ENCODE measurements around the gene ELN.
"Not testable (repeated sequence)": the region's sequence is repeated elsewhere in the genome, so short reads cannot be mapped to it uniquely, and the experiment has no call there.

ELN gene

DNA sequence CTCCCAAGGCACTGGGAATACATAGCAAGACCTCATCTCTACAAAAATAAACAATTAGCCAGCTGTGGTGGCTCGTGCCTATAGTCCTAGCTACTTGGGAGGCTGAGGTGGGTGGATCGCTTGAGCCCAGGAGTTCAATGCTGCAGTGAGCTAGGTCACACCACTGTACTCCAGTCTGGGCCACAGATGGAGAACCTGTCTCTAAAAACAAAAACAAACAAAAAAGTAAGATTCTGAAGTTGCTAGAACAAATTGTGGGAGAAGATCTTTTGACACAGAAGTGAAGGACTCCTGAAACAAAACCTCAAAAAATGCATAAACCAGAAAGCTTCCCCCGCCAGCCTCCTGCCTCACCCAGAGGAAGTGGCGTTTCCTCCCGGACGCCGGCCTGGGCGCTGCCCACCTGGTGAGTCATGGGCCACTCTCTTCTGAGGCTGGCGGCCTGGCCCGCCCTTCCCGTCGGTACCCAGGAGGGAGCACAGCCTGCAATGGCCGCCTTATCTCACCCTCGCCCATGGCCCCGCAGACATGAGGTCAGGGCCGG, 25.4 kb upstream of the ELN start:
- DNase-seq = peak; percentile 71

DNA sequence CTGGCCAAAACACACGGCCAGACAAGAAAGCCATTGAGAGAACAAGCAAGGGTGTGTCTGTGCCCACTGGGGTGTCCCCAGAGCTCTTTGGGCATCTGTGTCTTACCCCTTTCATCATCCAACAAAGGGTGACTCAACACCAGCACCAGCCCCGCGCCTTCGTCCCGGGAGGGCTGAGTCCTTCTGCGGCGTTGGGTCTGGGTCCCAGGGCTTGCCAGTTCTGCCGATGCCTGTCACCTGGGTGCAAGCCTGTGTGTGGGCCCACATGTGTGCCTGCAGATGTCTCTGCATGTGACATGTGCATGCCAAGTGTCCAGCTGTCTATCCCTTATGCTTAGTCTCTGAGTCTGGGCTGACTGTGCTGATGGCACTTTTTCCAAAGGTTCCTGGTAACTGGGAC, 24.4 kb upstream of the ELN start:
- no peak for DNase-seq

DNA sequence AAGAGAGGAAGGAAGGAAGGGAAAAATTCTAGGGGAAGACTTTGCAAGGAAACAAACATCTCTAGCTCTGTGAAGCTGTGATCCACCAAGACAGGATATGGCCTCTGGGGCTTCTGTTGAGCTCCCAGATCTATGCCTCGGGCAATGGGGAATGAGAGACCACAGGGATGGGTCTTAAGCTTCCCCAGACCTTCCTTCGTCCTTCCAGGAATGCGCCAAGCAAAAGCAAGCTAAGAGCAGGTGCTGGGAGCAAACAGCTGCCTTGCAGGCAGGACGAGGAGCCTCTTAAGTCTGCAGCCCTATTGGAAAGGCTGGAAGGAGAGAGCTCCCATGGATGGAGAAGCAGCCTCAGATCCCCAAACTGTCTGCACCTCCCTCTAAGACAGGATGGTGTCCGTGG, 21.9 kb upstream of the ELN start:
- DNase-seq = no peak

DNA sequence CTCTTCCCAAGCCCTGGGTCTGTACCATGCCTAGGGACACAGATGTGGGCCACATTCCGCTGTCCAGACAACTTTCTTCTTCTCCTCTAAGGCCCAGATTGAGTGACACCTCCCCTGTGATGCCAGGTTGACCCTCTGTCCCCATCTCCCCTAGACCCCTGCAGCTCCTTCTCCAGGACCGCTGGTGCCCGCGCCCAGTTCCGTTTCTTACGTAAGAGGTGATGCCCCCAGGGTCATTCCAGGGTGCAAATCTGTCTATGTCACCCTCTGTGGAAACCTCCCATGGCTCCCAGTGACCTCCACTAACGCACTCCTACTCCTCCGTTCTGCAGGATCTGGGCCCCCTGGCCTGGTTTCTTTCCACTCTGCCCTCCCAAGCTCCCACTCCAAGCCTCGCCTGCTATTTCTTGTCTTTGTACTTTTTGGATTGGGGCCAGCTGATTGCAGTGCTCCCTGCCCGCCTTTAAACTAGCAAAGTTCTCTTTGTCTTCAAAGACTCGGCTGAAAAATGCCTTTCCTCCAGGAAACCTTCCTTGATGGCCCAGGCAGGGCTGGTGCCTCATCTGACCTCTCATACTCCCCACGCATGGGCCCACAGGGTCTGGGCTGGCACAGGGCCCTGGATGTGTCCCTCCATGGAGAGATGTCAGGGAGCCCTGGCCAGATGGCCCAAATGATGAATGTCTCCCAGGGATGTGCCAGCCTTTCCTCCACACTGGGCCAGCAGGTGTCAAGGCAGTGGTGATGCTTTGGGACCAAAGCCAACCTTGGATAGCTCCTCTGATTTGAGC, 21.3 kb upstream of the ELN start:
- no peak for DNase-seq

DNA sequence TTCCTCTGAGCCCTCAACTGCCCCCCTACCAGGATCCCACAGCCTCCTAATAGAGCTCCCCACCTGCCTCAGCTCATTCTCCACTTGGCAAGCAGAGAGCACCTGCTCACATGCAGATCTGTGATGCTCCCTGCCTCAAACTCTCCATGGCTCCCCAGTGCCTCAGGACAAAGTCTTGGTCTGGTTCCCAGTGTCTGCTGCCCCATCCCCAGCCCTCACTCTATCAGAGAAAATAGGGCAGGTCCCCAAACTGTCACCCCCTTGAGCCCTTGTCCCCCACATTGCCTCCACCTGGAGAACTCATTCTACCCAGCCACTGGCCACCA, 20.8 kb upstream of the ELN start:
- no peak for DNase-seq

DNA sequence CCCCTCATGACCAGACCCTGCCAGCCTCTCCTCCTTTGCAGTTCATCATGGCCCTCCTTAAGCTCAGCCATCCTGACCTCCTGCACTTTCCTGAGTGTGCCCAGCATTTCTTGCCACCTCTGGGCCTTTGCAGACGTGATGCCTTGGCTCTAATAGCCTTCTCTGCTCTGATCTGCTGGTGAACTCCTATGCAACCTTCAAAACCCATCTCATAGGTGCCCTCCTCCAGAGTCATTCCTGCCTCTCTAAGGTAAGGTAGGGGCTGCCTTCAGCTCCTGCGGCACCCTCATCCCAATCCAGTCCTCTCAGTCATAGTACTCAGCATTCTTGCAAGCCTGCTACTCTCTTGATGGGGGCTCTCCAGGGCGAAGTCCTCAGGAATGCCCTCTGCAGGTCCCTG, 19.3 kb upstream of the ELN start:
- DNase-seq = no peak

DNA sequence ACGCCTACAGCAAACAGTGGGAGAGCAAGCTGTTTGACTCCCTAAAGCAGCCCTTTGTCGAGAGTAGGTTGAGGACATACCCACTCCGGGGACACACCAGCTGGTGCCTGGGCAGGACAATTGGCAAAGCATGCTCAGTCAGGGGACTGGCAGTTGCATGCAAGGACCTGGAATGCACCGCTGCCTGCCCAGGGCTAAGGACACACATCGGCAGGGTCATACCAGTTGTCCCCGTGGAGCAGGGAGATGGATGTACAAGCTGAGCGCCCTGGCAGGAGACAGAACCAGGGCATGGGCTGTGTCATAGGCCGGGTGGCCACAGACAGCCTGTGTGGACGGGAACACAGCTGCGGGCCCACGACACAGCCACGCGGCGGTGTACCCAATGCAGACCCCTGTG, 18.3 kb upstream of the ELN start:
- DNase-seq = no peak

DNA sequence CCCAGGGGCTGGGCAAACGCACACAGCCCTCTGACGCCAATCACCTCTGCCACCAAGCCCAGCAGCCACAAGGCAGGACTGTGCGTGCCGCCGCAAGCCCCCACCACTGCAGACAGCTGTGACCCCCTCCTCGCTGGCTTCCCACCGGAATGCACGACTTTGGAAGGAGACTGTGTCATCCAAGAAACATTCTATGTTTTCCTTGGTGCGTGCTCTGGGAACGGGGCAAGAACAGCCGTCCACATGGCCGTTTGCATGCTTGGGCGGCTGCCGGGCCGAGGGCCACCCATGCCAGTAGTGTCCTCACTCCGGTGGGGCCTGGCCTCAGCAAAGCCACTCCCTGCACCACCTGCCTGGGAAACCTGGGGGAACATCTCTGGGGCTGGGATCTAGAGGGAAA, 17.6 kb upstream of the ELN start:
- no peak for DNase-seq

DNA sequence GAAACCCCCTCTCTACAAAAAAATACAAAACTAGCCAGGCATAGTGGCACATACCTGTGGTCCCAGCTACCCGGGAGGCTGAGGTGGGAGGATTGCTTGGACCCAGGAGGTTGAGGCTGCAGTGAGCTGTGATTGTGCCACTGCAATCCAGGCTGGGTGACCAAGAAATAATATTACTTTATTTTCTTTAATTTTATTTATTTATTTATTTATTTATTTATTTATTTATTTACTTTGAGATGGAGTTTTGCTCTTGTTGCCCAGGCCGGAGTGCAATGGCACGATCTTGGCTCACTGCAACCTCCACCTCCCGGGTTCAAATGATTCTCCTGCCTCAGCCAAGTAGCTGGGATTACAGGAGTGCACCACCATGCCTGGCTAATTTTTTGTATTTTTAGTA, 16.6 kb upstream of the ELN start:
- DNase-seq = not testable (repeated sequence)

DNA sequence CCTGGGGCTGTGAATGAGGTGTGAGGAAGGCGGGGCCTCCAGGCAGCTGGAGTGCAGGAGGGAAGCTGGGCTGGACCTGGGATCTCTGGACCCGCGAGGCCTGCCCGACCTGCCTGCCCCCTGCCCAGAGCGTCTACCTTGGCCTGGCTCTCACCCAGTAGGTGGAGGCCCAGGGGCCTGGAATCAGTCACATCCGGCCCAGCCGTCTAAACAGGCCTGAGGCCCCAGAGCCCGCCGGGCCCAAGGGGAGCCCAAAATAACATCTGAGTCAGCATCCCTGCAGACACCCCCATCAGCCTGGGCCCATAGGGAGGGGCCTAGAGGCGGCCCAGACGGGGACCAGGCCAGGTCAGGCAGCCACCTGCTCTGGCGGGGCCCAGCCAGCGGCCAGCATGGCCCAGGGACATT, 15.1 kb upstream of the ELN start:
- no peak for DNase-seq

DNA sequence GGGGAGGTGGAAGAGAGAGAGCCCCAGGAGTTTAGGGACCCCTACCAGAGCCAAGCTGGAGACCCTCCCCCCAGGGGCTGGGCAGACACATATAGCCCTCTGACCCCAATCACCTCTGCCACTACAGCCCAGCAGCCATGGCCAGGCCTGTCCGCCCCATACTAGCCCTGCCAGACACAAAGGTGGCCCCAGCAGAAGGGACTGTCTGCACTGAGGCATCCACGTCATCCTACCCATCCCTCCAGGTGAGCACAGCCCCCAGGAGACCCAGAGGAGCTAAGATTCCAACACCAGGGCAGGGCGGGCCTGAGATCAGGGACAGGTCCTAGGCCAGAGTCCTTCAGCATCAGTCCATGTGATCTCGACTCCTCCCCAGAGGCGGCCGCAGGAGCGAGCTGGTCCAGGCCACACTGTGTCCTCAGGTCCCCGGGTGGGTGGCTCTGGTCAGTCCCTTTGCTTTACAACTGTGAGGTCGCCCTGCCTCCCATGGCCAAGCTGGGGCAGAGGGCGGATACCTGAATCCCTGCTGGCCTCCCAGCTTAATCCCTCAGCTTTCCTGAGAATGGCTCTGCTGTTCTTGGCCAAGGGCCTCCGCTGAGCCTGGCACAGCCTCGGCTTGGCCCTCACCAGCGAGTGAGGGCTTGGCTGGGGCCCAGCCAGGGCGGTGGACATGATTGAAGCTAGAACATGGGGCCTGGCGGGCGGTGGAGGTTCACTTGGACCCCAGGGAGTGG, 14.3 kb upstream of the ELN start:
- no peak for DNase-seq

DNA sequence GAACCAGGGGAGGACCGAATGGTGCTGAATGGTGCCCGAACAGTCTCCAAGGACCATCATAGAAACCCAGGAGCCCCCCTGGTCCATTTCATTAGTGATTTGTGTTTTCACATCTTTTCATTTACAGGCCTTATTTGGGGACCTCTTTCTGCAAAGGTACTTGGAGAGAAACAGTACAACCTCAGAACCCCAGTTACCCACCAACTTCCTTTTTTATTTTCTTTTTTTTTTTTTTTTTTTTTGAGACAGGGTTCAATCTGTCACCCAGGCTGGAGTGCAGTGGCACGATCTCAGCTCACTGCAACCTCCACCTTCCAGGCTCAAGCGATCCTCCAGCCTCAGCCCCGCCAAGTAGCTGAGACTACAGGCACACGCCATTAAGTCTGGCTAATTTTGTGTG, 13.0 kb upstream of the ELN start:
- DNase-seq = no peak

DNA sequence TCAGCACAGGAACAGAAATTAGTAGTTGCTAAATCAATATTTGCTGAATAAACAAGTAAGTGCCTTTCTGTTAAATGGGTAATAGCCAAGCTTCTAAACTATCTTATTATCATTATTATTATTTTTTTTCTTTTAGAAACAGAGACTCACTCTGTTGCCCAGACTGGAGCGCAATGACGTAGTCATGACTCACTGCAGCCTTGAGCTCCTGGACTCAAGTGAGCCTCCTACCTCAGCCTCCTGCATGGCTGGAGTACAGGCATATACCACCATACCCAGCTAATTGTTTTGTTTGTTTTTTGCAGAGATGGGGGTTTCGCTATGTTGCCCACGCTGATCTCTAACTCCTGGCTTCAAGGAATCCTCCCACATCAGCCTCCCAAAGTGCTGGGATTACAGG, 12.3 kb upstream of the ELN start:
- no peak for DNase-seq

DNA sequence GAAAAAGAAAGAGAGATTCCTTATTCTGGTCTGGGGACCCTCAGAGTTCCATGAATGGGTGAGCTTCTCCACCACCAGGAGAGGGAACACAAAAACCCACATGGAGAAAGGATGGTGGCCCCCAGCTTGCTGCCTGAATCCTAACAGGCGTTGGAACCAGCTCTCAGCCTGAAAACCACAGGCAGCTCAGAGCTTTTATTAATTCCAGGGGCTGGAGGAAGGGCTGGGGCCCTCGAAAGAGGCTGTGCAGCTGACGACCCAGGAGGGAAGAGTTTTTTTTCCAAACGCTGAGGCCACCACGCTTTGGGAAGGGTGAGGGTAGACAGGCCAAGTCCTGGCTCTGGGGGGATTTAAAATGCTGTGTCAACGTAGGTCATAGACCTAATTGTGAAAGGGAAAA, 10.8 kb upstream of the ELN start:
- no peak for DNase-seq

DNA sequence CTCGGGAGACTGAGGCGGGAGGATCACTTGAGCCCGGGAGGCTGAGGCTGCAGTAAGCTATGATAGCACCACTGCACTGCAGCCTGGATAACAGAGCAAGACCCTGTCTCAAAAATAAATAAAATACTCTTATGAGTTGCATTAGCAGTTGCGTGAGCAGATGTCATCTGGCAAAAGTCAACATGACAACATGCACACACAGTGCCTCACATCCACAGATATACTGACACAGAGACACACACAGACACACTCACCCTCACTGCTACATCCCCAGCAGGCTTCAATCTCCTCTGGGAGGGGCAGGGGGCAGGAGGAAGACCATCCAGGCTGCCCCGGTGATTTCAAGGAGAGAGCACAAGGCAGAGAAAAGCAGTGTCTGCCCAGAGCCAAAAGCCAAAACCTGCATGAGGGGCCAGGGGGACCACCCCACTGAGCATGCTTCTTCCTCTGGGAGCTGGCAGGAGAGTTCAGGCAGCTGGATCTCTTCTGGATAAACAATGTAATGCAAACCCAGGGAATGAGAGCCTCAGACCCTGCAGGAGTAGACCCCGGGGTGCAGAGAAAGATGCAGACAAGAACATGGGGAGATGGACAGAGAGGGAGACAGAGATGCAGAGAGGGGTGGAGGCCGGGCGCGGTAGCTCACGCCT, 9.6 kb upstream of the ELN start:
- no peak for DNase-seq

DNA sequence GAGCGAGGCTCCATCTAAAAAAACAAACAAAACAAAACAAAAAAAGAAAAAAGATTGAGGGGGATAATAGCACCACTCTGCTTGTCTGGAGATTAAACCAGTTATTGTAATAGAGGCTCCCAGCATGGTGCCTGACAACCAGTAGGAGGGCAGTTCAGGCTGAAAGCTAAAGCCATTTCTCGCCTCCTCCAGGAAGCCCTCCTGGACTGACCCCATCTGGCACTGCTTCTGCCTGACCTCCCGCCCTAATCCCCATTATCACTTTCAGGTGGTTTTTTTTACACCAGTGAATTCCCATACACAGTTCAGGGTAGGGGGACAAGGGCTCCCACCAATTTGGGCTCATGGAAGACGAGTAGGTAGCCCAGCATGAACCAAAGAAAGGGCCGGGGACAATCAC, 8.8 kb upstream of the ELN start:
- no peak for DNase-seq

DNA sequence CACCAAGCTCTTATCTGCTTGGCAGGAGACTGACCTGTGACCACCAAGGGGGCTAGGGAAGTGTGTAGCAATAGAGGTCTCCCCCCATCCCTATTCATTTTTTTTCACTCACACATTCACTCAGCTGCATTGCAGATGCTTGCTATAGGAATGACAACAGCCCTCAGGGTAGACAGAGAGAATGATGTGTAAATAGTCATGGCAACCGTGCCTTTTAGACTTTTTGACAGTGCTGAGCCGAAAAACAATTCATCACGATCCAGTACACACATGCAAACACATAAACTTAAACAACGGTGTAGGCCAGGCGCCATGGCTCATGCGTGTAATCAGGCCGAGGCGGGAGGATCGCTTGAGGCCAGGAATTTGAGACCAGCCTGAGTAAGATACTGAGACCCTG, 7.6 kb upstream of the ELN start:
- DNase-seq = no peak

DNA sequence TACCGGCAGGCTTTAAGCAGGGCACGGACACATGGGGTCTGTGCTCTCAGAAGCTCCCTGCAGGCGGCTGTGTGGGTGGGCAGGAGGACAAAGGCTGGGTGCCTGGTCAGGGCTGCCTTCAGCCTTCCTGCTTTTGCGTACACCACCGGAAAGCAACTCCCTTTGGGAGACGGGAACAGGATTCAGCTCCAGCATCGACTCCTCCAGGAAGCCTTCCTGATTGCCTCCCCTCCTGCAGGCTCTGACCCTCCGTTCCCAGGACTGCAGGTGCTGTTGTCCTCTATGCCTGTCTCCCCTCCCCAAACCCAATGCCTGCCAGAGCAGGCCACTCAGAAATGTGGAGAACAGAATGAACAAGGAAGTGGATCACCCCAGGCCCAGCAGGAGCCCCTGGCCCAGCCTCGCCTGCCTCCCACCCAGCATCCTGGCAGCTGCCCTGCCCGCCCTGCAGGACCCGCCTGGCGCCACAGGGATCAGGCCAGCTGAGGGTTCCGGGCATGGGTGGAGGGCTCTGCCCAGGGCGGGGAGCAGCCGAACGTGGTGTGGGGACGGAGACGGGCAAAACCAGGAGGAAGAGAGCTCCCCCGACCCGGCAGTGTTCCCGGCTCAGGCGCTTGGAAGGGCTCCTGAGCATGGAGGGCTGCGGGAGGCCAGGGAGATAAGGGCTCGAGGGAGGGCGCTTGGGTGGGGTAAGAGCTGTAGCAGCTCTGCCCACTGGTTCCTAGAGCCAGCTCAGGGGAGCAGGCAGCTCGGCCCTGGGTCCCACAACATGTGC, 6.2 kb upstream of the ELN start:
- no peak for DNase-seq

DNA sequence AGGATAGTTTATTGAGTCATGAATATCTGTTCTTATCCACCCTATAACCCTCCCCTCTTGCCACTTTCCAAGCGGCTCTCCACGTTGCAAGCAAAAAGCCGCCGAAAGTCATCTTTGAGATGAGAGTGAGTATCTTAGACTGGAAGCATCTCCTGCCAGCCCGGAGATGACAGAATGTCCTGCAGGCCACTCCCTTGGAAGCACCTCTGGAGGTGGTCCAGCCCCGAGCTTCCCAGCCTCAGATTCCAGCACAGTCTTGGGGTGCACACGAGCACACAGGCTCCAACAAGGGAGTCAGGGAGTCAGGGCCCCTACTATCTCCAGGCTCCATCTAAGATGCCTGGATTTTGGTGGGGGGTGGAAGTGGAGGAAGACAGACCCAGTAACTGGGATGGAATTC, 5.5 kb upstream of the ELN start:
- DNase-seq = no peak

DNA sequence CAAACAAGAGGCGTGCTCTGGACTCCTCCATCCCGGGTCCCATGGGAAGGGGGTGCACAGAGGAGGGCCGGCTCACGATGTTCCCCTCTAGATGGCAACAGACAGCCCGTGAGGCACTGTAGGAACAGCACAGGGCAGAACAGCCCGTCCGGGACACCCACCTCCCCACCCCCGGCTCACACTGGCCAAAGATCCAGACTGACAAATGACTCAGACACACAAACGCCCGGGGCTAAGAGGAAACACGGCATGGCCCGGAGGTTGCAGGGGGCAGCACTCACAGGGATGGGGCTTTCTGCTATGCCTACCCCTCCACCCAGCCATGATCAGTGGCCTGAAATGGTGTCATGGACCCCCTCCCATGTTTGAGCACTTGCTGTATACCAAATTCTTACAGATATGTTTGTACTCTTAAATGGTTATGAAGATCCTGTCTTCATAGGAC, 4.9 kb upstream of the ELN start:
- peak; percentile 87 for DNase-seq

DNA sequence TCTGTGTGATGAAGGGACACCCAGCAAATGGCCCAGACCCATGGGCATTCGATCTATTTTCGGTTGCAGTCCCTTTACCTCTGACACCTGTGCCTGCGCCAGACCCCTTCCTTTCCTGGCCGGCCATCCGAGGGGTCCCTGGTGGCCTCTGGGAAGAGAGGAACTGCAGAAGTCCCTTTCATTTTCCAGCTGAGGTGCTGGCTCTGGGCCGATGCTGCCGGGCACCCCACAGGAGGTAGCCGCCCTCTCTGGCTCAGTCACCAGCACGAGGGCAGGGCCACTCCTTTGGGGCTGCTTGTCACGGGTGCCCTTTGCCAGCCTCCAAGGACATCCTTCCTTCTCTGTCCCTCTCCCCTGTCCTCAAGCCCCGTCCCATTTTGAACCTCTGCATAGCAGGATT, 4.2 kb upstream of the ELN start:
- DNase-seq = no peak

DNA sequence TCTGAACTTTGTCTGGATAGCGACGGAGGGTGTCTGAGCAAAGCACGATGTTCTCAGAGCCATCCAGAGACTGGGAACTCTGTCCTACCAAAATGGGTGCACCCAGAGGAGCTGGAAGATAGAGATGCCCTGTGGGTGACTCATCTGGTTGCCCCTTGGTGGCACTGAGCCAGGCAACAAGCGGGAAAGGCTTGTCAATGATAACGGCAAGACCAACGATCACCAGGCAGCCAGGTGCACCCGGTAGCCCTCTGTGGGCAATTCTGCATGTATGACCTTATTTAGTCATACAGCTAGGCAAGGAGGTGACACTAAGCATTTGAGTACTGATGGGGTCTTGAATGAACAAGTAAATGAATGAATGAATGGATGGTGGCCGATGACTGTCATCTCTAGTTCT, 2.8 kb upstream of the ELN start:
- no peak for DNase-seq

DNA sequence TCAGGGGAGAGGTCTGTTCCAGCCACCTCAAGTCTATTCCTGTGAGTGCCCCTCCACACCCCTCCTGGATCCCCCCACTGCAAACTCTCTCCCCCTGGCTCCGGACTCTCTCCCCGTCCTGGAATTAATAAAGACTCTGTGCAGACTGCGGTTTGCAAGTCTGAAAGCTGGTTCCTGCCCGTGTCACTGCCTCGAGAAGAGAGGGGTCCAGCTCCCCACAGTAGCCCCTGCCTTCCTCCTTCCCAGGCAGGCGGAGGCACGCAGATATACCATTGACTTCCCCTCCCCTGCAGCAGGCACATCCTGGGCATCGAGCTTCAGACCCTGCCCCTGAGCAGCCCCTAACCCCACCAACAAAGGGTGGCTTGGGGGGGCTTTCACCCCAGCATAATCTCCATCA, 2.2 kb upstream of the ELN start:
- no peak for DNase-seq
